ENCODE measurements around the gene PTPRN2.

GRCh38 chr7:157704365-157704764 lies 883.3 kb downstream of the PTPRN2 start:
- TF ChIP-seq CTCF (IDR thresholded peaks at IDR 0.05) (no peak), POLR2AphosphoS5 (IDR thresholded peaks at IDR 0.05; ENCODE audit: low read depth, low read length) (no peak)
